NCI-H2107 treated with DMSO at 0.1 percent for 48 hours (cell line): Measurements from ENCODE around the gene ARHGEF1.
A peak's percentile ranks its signal among the peaks of the same experiment; 100 is the strongest.
"Not testable (repeated sequence)": the region's sequence is repeated elsewhere in the genome, so short reads cannot be mapped to it uniquely, and the experiment has no call there.

ENCODE experiments used
- DNase-seq: peaks from one replicate; lab custom pipeline; 2025; ENCODE audit not compliant: unreplicated experiment; lab: John Stamatoyannopoulos, UW

Gene ARHGEF1

DNA sequence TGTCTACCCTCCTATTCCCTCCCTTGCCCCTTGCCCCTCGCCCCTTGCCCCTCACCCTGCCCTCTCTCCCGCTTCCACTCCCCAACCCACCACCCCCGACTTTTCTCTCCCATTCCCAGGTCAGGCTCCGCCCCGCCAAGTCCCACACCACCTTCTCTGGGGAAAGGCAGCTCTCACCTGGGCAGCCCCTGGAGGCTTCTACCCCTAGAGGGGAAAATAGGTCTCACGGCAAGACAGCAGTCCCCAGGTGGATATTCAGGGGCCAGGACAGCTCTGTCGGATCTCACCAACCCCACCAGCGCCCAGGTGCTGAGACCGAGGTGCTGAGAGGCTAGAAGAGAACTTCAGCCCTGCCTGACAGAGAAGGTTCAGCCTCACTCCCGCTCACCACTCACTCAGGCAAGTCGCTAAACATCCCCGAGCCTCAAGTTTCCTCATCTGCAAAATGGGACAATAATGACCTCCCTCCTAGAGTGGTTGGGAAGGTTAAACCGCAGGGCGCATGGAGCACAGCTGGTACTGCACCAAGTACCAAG is 46.6 kb downstream of the ARHGEF1 start:
- no peak for DNase-seq

GRCh38 chr19:41930322-41930722 is 47.3 kb downstream of the ARHGEF1 start:
- no peak for DNase-seq

GRCh38 chr19:41930926-41931592 is 48.1 kb downstream of the ARHGEF1 start:
- no peak for DNase-seq

DNA sequence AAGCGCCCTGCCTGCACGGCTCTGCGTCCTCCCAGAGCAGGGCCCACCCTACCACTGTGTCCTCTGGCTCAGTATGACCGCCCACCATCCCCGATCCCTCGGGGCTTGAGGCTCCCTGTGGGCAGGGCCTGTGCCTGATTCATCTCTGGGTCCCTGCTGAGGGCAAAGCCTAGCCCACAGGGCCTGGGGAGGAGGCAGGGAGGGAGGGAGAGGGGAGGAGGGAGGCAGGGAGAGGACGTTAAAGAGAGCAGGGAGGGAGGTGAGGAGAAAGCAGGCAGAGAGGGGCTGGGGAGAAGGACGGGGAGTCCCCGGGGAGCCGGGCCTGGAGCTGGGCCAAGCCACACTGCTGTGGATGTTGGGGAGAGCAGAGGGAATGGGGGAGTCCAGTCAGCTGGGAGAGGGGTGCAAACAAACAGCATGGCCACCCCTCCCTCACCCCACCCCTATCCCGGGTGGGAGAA is 49.3 kb downstream of the ARHGEF1 start:
- no peak for DNase-seq

GRCh38 chr19:41932720-41933332 is 49.8 kb downstream of the ARHGEF1 start:
- DNase-seq: no peak

GRCh38 chr19:41933693-41934426 is 50.9 kb downstream of the ARHGEF1 start:
- no peak for DNase-seq

DNA sequence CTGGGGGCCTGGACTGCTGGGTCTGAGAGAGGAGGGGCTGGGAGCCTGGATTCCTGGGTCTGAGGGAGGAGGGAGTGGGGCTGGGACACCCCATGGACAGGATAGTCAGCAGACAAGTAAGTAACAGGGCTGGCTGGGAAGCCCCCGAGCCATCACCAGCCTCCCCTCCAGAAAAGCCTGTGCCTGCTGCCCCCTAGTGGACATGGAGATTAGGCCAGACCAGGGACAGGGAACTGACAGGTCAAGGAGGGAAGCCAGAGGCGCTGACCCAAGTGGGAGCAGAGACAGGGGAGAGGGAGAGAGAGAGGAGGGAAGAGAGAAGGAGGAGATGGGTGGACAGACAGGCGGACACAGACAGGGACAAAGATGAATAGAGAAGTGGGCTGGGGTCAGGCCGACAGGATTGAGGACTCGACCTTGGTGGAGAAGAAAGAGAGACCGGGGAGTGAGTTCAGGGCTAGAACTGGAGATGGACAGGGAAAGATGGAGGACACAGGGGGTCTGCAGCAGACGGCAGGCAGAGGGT is 51.9 kb downstream of the ARHGEF1 start:
- DNase-seq: peak; percentile 25

DNA sequence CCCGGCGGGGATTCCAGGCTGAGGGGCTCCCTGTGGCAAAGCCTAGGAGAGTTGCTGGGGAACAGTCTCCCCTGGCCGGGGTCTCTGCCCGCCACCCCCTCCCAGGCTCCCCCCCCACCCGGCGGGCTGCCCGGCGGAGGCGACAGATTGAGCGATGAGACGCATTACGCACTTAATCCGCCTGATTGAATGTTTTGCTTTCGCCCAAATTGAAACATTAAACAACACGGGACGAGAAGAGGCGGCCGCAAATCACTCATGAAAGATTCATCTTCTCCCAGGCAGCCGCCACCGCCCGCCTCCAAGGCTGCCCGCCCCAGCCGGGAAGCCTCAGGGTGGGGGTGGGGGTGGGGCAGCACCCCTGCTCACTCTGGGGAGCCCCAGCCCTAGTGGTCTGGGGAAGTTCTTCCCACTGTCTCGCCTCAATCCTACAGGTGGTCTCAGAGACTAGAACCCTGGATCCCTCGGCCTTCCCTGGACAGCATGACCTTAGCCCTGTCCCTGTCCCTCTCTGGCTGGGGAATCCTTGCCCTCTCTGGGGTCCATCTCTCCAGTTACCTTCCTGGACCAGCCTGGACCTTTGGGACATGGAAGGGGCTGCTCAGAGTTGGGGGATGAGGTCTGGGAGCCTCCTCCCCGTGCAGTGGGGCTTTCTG is 52.9 kb downstream of the ARHGEF1 start:
- no peak for DNase-seq

DNA sequence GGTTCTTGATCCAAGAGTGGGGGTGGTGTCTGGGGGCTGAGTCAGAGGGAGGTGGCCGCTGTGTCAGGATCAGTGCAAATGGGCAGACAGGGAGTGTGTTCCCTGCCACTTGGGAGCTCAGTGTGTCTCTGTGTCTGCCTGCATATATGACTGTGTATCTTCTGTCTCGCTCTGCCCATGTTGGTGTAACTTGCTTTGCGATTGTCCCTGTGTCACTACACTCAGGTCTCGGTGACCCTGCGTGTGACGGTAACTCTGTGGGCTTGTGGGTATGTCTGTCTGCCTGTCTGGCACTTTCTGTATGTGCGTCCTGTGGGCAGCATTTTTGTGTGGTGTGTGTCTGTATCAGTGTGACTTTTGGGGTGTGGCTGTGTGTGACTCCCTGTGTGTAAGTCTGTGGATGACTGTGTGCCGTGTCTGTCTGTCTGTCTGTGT is 53.4 kb downstream of the ARHGEF1 start:
- no peak for DNase-seq

DNA sequence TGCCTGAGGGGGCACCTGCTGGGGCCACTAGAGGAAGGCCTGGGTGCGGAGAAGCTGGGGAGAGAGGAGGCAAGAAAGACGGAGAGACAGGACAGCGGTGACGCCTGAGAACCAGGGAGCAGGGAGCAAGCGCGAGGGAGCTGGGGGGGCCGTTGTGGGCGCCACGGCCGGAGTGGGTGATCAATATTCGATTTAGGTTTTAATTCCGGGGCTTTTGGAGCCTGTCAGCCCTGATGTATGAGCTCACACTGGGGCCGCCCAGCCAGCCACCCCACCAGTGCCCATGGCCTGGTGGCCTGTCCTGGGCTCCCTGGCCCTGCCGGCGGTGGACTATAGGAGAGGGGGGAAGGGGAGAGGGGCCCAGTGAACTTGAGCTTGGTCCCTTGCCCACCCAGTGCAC is 54.0 kb downstream of the ARHGEF1 start:
- no peak for DNase-seq

GRCh38 chr19:41937525-41938468 is 54.8 kb downstream of the ARHGEF1 start:
- DNase-seq: no peak

DNA sequence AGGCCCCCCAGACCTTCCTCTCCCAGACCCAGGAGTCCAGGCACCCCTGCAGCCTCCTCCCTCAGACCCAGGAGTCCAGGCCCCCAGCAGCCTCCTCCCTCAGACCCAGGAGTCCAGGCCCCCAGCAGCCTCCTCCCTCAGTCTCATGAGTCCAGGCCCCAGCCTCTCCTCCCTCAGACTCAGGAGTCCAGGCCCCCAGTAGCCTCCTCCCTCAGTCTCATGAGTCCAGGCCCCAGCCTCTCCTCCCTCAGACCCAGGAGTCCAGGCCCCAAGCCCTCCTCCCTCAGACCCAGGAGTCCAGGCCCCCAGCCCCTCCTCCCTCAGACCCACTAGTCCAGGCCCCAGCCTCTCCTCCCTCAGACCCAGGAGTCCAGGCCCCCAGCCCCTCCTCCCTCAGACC is 56.2 kb downstream of the ARHGEF1 start:
- not testable (repeated sequence) for DNase-seq

- no peak for DNase-seq
Measured at GRCh38 chr19:41939861-41940730, 57.1 kb downstream of the ARHGEF1 start.

GRCh38 chr19:41940731-41941409 is 57.9 kb downstream of the ARHGEF1 start:
- no peak for DNase-seq

- DNase-seq: no peak
Measured at GRCh38 chr19:41941410-41942202, 58.6 kb downstream of the ARHGEF1 start.

GRCh38 chr19:41944336-41944735 is 61.4 kb downstream of the ARHGEF1 start:
- DNase-seq: no peak

- DNase-seq: no peak
Measured at GRCh38 chr19:41945135-41945766, 62.3 kb downstream of the ARHGEF1 start.
